GM20000 (cell line): ENCODE data around the gene AGXT.

Experiments
- DNase-seq: peaks from one replicate; pipeline ENCODE4 v3.0.0; 2012; ENCODE audit warnings: low spot score
- TF ChIP-seq, protein P1 (sequence below): IDR thresholded peaks from 2 replicates; pipeline ENCODE4 v1.5.1; 2012; ENCODE audit warnings: mild to moderate bottlenecking, control low read depth; ENCODE audit errors: extremely low read depth, missing control alignments

AGXT gene

DNA sequence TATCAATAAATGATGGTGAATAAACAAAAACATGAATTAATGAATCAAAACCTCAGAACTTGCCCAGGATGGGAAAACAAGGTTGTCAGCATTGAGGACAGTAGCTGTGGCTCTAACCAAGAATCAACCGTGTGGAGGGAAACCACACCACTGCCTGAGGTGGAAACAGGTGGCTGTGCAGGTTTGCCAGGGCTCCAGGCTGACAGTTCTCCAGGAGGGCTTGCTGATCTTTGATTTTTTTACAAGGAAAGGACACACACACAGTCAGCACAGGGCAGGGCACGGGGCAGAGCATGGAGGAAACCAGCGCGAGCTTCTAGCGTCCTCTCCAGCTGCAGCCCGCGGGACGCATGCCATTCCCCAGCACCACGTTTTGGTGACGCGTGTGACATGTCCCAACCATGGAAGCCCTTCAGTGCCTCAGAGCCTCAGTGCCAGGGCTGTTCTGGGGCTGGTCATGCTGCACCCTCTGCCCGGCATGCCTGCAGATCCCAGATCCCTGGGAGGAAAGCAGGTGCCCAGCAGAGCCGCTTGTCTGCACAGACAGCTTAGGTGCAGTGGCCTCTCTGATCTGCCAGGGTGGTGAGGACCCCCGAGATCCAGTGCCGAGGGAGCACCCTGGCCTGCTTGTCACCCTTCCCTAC is 15.8 kb upstream of the AGXT start:
- no peak for DNase-seq
- TF ChIP-seq, protein P1, sequence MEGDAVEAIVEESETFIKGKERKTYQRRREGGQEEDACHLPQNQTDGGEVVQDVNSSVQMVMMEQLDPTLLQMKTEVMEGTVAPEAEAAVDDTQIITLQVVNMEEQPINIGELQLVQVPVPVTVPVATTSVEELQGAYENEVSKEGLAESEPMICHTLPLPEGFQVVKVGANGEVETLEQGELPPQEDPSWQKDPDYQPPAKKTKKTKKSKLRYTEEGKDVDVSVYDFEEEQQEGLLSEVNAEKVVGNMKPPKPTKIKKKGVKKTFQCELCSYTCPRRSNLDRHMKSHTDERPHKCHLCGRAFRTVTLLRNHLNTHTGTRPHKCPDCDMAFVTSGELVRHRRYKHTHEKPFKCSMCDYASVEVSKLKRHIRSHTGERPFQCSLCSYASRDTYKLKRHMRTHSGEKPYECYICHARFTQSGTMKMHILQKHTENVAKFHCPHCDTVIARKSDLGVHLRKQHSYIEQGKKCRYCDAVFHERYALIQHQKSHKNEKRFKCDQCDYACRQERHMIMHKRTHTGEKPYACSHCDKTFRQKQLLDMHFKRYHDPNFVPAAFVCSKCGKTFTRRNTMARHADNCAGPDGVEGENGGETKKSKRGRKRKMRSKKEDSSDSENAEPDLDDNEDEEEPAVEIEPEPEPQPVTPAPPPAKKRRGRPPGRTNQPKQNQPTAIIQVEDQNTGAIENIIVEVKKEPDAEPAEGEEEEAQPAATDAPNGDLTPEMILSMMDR, result no peak

GRCh38 chr2:240855670-240856069 is 13.0 kb upstream of the AGXT start:
- TF ChIP-seq, protein P1, result no peak
- no peak for DNase-seq

DNA sequence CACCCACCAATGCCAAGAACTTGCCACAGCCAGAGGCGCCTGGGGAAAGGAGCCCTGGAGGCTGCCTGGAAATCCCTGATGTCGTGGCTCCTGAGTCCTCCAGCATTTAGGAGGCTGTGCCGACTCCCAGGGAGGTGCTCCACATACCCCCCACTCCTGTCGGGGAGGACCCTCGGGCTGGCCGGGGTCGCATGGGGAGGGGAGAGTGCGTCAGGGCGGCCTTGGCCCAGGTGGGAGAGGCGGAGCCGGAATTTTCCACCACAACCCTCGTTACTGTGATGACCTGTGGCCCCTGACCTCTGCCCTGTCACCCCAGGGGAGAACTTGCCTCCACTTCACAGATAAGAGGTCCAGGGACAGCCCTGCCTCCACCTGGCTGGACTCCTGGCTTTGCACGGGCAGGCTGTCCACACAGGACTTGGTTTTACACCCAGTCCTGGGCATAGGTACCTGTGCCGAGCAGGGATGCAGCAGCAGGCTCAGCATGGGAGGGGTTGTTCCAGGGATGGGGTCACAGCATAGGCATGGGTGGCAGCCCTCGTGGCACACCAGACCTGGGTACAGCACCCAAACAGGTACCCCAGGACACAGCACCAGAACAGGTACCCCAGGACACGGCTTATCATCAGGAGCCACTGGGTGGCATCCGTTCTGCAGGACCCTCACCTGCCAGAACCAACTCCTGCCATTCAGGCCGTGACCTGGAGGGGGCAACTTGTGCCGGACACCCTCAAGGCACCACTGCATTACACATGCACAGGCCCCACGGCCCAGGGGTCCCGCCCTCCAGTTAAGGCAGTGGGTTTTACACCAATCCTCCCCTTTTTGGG is 12.3 kb upstream of the AGXT start:
- DNase-seq, result no peak
- TF ChIP-seq, protein P1, result no peak

GRCh38 chr2:240857039-240858008 is 11.3 kb upstream of the AGXT start:
- TF ChIP-seq, protein P1, result no peak
- no peak for DNase-seq

- TF ChIP-seq, protein P1, result no peak
- DNase-seq, result no peak
Observed at GRCh38 chr2:240858321-240858720, 10.3 kb upstream of the AGXT start.

DNA sequence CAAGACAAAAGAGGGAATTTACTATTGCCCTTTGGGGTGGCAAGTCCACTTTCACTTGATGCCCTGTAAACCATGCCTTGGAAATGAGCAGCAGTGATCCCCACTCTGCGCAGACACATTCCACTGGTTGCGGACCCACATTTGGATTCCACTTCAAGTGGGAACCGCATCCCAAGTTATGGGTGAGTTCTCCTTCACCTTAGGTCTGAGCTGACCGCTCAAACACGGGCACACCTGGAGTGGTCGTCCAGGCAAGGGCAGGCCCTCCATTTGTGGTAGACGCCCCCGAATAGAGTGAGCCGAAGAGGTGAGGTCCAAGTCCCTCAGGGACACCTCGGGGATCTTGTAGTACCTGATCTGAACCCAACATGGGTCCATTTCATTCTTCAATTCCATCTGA is 9.8 kb upstream of the AGXT start:
- TF ChIP-seq, protein P1, result no peak

More for the DNA sequence above, 9.8 kb upstream of the AGXT start:
- DNase-seq, result no peak
